Epithelial cell of prostate (primary cell): ENCODE results near the gene PYDC1.
A peak's percentile ranks its signal among the peaks of the same experiment; 100 is the strongest.
"Not testable (repeated sequence)": the region's sequence is repeated elsewhere in the genome, so short reads cannot be mapped to it uniquely, and the experiment has no call there.

Source experiments
- DNase-seq: peaks from one replicate; pipeline ENCODE4 v3.0.0-alpha.2; 2011; ENCODE audit warnings: low read depth, low spot score
- H3K27ac ChIP-seq: fragments of 450-650 bp; 2 replicates; pipeline ENCODE4 v1.5.1; 2017; ENCODE audit warnings: mild to moderate bottlenecking

Gene PYDC1

GRCh38 chr16:31224092-31224955 is 7.4 kb upstream of the PYDC1 start:
- no peak overlapping the region for H3K27ac ChIP-seq
- no peak for DNase-seq

GRCh38 chr16:31223044-31223443 is 6.1 kb upstream of the PYDC1 start:
- DNase-seq, result no peak
- H3K27ac ChIP-seq, result no peak overlapping the region

- DNase-seq, result no peak
- no peak overlapping the region for H3K27ac ChIP-seq
Observed at GRCh38 chr16:31221357-31222160, 4.6 kb upstream of the PYDC1 start.

GRCh38 chr16:31219154-31219741 is 2.3 kb upstream of the PYDC1 start:
- no peak for DNase-seq
- H3K27ac ChIP-seq, result no peak overlapping the region

GRCh38 chr16:31217136-31217530 is 198 bp upstream of the PYDC1 start:
- no peak overlapping the region for H3K27ac ChIP-seq

GRCh38 chr16:31215287-31216162 is 1.4 kb downstream of the PYDC1 start:
- no peak for DNase-seq
- no peak overlapping the region for H3K27ac ChIP-seq

More at GRCh38 chr16:31217136-31217530, 198 bp upstream of the PYDC1 start:
- no peak for DNase-seq

- no peak overlapping the region for H3K27ac ChIP-seq
- no peak for DNase-seq
Observed at GRCh38 chr16:31214708-31215286, 2.1 kb downstream of the PYDC1 start.

- no peak within 1 kb of the TSS for H3K27ac ChIP-seq
Observed at GRCh38 chr16:31213877-31214707, 2.8 kb downstream of the PYDC1 start, which contains the start of gene TRIM72. TSS of gene TRIM72 (plus strand) at chr16:31214119. CDS start at chr16:31214739, 620 bp downstream.

GRCh38 chr16:31213342-31213741 is 3.6 kb downstream of the PYDC1 start:
- no peak for DNase-seq

More at GRCh38 chr16:31213877-31214707, 2.8 kb downstream of the PYDC1 start, which contains the start of gene TRIM72:
- no peak for DNase-seq

GRCh38 chr16:31206776-31207175 is 10.2 kb downstream of the PYDC1 start:
- no peak overlapping the region for H3K27ac ChIP-seq
- DNase-seq, result no peak

More at GRCh38 chr16:31213342-31213741, 3.6 kb downstream of the PYDC1 start:
- H3K27ac ChIP-seq, result no peak overlapping the region

GRCh38 chr16:31204871-31205666 is 11.9 kb downstream of the PYDC1 start:
- DNase-seq, result no peak
- no peak overlapping the region for H3K27ac ChIP-seq

- no peak for DNase-seq
- peak within 1 kb of the TSS; percentile 59 for H3K27ac ChIP-seq
Observed at GRCh38 chr16:31202414-31203375, 14.2 kb downstream of the PYDC1 start, which contains the start of gene PYCARD. TSS of gene PYCARD (minus strand) at chr16:31202760. CDS start at chr16:31202690, 70 bp downstream.

GRCh38 chr16:31201582-31202413 is 15.1 kb downstream of the PYDC1 start:
- no peak for DNase-seq
- peak overlapping the region; percentile 59 for H3K27ac ChIP-seq

GRCh38 chr16:31200821-31201568 is 15.9 kb downstream of the PYDC1 start:
- H3K27ac ChIP-seq, result peak overlapping the region; percentile 59

GRCh38 chr16:31200111-31200510 is 16.8 kb downstream of the PYDC1 start:
- not testable (repeated sequence) for DNase-seq
- H3K27ac ChIP-seq, result peak overlapping the region; percentile 59

More at GRCh38 chr16:31200821-31201568, 15.9 kb downstream of the PYDC1 start:
- no peak for DNase-seq
